Measurements from ENCODE around the gene HOXD10.

Gene HOXD10

GRCh38 chr2:176102309-176102866, 14.2 kb upstream of the HOXD10 start:
- no peaks in the 10 kb centered on the region for H3K36me3 ChIP-seq (replicated peaks)
- no peak for DNase-seq (ENCODE audit: low spot score in 2 of 2)
- H3K9me3 ChIP-seq, result no peaks in the 10 kb centered on the region
- peaks cover 5% of the 10 kb centered on the region for H3K4me1 ChIP-seq
- H3K4me3 ChIP-seq, result no peak overlapping the region
- 0 out of 2 replicates have a peak, but pooled peaks cover 2% of the 10 kb centered on the region for H3K27me3 ChIP-seq (ENCODE audit: low read depth)
- in situ Hi-C loops (cut with MboI; ENCODE audit: low sequenced_read_pairs), result no loop called here

GRCh38 chr2:176103194-176103593, 13.4 kb upstream of the HOXD10 start:
- in situ Hi-C loops (cut with MboI; ENCODE audit: low sequenced_read_pairs), result no loop called here
- 0 out of 2 replicates have a peak, but pooled peaks cover 2% of the 10 kb centered on the region for H3K27me3 ChIP-seq (ENCODE audit: low read depth)
- DNase-seq (ENCODE audit: low spot score in 2 of 2), result no peak
- no peaks in the 10 kb centered on the region for H3K4me1 ChIP-seq
- no peaks in the 10 kb centered on the region for H3K36me3 ChIP-seq (replicated peaks)
- no peaks in the 10 kb centered on the region for H3K9me3 ChIP-seq
- H3K4me3 ChIP-seq, result no peak overlapping the region

GRCh38 chr2:176103742-176104315, 12.7 kb upstream of the HOXD10 start:
- no peaks in the 10 kb centered on the region for H3K9me3 ChIP-seq
- DNase-seq (ENCODE audit: low spot score in 2 of 2), result no peak
- no peaks in the 10 kb centered on the region for H3K4me1 ChIP-seq
- no peak overlapping the region for H3K4me3 ChIP-seq
- in situ Hi-C loops (cut with MboI; ENCODE audit: low sequenced_read_pairs), result no loop called here
- 0 out of 2 replicates have a peak, but pooled peaks cover 2% of the 10 kb centered on the region for H3K27me3 ChIP-seq (ENCODE audit: low read depth)
- no peaks in the 10 kb centered on the region for H3K36me3 ChIP-seq (replicated peaks)

- DNase-seq (ENCODE audit: low spot score in 2 of 2), result no peak
- Histone ChIP-seq H3K4me1 (no peaks in the 10 kb centered on the region), H3K36me3 (replicated peaks) (no peaks in the 10 kb centered on the region), H3K4me3 (no peak overlapping the region), H3K27me3 (ENCODE audit: low read depth) (0 out of 2 replicates have a peak, but pooled peaks cover 2% of the 10 kb centered on the region), H3K9me3 (no peaks in the 10 kb centered on the region)
- in situ Hi-C loops (cut with MboI; ENCODE audit: low sequenced_read_pairs), result no loop called here
Measured at GRCh38 chr2:176104316-176105077, 12.1 kb upstream of the HOXD10 start.

- in situ Hi-C loops (cut with MboI; ENCODE audit: low sequenced_read_pairs), result no loop called here
- H3K36me3 ChIP-seq (replicated peaks), result no peaks in the 10 kb centered on the region
- no peaks in the 10 kb centered on the region for H3K4me1 ChIP-seq
- no peaks in the 10 kb centered on the region for H3K9me3 ChIP-seq
- no peak for DNase-seq (ENCODE audit: low spot score in 2 of 2)
- H3K4me3 ChIP-seq, result no peak overlapping the region
- H3K27me3 ChIP-seq (ENCODE audit: low read depth), result 0 out of 2 replicates have a peak, but pooled peaks cover 2% of the 10 kb centered on the region
Measured at GRCh38 chr2:176105078-176105729, 11.4 kb upstream of the HOXD10 start.

- Histone ChIP-seq H3K36me3 (replicated peaks) (no peaks in the 10 kb centered on the region), H3K27me3 (ENCODE audit: low read depth) (0 out of 2 replicates have a peak, but pooled peaks cover 2% of the 10 kb centered on the region), H3K4me1 (no peaks in the 10 kb centered on the region), H3K4me3 (no peak overlapping the region; the same call in 1 of the 2 replicates), H3K9me3 (no peaks in the 10 kb centered on the region)
- DNase-seq (ENCODE audit: low spot score in 2 of 2), result no peak
- in situ Hi-C loops (cut with MboI; ENCODE audit: low sequenced_read_pairs), result no loop called here
Measured at GRCh38 chr2:176105730-176106580, 10.6 kb upstream of the HOXD10 start.

GRCh38 chr2:176106581-176107539, 9.7 kb upstream of the HOXD10 start, which contains the start of gene HOXD11:
Gene HOXD11 (plus strand): TSS chr2:176107280. CDS start chr2:176107356, 76 bp downstream.
- in situ Hi-C loops (cut with MboI; ENCODE audit: low sequenced_read_pairs), result no loop called here
- Histone ChIP-seq H3K4me3 (peak within 1 kb of the TSS; percentile 23), H3K36me3 (replicated peaks) (no peaks in the 10 kb centered on the region), H3K9me3 (no peaks in the 10 kb centered on the region), H3K27me3 (ENCODE audit: low read depth) (0 out of 2 replicates have a peak, but pooled peaks cover 2% of the 10 kb centered on the region), H3K4me1 (no peaks in the 10 kb centered on the region)
- peak; percentile 16 to 47 for DNase-seq (ENCODE audit: low spot score in 2 of 2)

GRCh38 chr2:176107731-176108181, 8.8 kb upstream of the HOXD10 start:
- Histone ChIP-seq H3K4me3 (no peak overlapping the region), H3K9me3 (no peaks in the 10 kb centered on the region), H3K4me1 (no peaks in the 10 kb centered on the region), H3K36me3 (replicated peaks) (no peaks in the 10 kb centered on the region), H3K27me3 (ENCODE audit: low read depth) (0 out of 2 replicates have a peak, but pooled peaks cover 2% of the 10 kb centered on the region)
- no peak for DNase-seq (ENCODE audit: low spot score in 2 of 2)
- in situ Hi-C loops (cut with MboI; ENCODE audit: low sequenced_read_pairs), result no loop called here

GRCh38 chr2:176109192-176109901, 7.2 kb upstream of the HOXD10 start:
- no peak for DNase-seq (ENCODE audit: low spot score in 2 of 2)
- 0 out of 2 replicates have a peak, but pooled peaks cover 2% of the 10 kb centered on the region for H3K27me3 ChIP-seq (ENCODE audit: low read depth)
- H3K36me3 ChIP-seq (replicated peaks), result no peaks in the 10 kb centered on the region
- H3K4me3 ChIP-seq, result no peak overlapping the region
- H3K4me1 ChIP-seq, result no peaks in the 10 kb centered on the region
- H3K9me3 ChIP-seq, result no peaks in the 10 kb centered on the region
- in situ Hi-C loops (cut with MboI; ENCODE audit: low sequenced_read_pairs), result no loop called here

GRCh38 chr2:176109946-176110345, 6.6 kb upstream of the HOXD10 start:
- Histone ChIP-seq H3K9me3 (no peaks in the 10 kb centered on the region), H3K27me3 (ENCODE audit: low read depth) (0 out of 2 replicates have a peak, but pooled peaks cover 2% of the 10 kb centered on the region), H3K4me3 (no peak overlapping the region), H3K36me3 (replicated peaks) (no peaks in the 10 kb centered on the region), H3K4me1 (no peaks in the 10 kb centered on the region)
- in situ Hi-C loops (cut with MboI; ENCODE audit: low sequenced_read_pairs), result no loop called here
- no peak for DNase-seq (ENCODE audit: low spot score in 2 of 2)

- Histone ChIP-seq H3K27me3 (ENCODE audit: low read depth) (0 out of 2 replicates have a peak, but pooled peaks cover 2% of the 10 kb centered on the region), H3K36me3 (replicated peaks) (no peaks in the 10 kb centered on the region), H3K4me3 (no peak overlapping the region), H3K4me1 (no peaks in the 10 kb centered on the region), H3K9me3 (no peaks in the 10 kb centered on the region)
- DNase-seq (ENCODE audit: low spot score in 2 of 2), result no peak
- in situ Hi-C loops (cut with MboI; ENCODE audit: low sequenced_read_pairs), result no loop called here
Measured at GRCh38 chr2:176110415-176111308, 5.9 kb upstream of the HOXD10 start.
